Omental fat pad (tissue), 4 donors: ENCODE results near the gene CD37. TPM values are rescaled to one million over a fixed set of nuclear protein-coding genes. Genes with fewer than 3 reads are reported as not detected.

Experiments used
- ATAC-seq: fragments of 150-250 bp; one replicate; pipeline ENCODE4 v1.9.1; 2016; ENCODE audit warnings: mild to moderate bottlenecking, moderate library complexity; ENCODE audit not compliant: low FRiP score
- DNase-seq: peaks from one replicate; pipeline ENCODE4 v3.0.0-alpha.2; 2019; ENCODE audit warnings: low spot score
- total RNA-seq, 4 donors: library from RNA; depleted of rRNA; stranded (reverse); fragments of >200 nt; gene quantifications; one replicate each; pipeline ENCODE4 v1.1.0, GENCODE V29; 2016
- TF ChIP-seq, protein P1 (sequence below), 3 donors: fragments of 450-650 bp; IDR thresholded peaks; one replicate each; pipeline ENCODE4 v1.5.1; 2016 to 2017; ENCODE audit warnings: antibody characterized with exemption in 3 of 3, mild to moderate bottlenecking in 3 of 3, moderate library complexity in 2 of 3

The CD37 gene
- total RNA-seq, 4 donors from 2014 or later, result 10.3 to 43.8 (median 21.5) TPM

DNA sequence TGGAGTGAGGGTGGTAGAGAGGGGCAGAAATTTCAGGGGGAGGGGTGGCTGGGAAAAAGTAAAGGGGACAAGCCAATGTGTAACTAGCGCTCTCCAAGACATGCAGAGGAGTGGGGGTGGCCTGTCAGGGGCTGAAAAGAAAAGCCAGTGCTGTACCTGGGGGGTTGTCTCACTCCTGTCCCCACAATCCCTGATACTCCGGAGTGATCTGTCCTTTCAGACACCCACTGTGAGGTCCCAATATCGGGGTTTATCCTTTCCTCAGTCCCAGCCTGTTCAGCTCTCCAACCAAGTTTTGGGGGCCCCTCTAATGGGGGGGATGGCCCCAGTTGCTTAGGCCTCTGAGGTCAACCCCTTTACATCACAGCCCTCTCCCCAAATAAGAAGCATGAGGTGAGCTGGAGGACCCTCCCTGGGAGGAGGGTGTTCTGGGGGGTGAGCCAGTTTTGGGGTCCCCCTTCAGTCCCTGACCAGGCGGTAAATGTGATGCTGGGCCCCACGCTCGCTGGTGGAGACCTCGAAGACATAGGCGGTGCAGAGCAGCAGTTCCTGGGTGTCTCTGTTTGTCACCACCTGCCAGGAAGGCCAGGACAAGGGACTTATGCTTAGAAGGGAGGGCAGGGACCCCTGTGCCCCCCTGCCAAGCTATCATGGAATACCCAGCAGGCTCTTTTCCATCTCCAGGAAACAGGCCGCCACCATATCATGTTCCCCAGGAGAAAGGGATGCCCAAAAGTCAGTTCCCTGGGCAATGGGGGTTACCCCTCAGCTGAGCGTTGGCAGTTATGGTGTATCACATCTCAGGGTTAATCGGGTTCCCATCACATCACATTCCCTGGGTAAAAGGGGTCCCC lies 5.9 kb downstream of the CD37 start:
- ATAC-seq (no peak), DNase-seq (no peak)
- TF ChIP-seq, protein P1, sequence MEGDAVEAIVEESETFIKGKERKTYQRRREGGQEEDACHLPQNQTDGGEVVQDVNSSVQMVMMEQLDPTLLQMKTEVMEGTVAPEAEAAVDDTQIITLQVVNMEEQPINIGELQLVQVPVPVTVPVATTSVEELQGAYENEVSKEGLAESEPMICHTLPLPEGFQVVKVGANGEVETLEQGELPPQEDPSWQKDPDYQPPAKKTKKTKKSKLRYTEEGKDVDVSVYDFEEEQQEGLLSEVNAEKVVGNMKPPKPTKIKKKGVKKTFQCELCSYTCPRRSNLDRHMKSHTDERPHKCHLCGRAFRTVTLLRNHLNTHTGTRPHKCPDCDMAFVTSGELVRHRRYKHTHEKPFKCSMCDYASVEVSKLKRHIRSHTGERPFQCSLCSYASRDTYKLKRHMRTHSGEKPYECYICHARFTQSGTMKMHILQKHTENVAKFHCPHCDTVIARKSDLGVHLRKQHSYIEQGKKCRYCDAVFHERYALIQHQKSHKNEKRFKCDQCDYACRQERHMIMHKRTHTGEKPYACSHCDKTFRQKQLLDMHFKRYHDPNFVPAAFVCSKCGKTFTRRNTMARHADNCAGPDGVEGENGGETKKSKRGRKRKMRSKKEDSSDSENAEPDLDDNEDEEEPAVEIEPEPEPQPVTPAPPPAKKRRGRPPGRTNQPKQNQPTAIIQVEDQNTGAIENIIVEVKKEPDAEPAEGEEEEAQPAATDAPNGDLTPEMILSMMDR (IDR thresholded peaks at IDR 0.05), result no peak

DNA sequence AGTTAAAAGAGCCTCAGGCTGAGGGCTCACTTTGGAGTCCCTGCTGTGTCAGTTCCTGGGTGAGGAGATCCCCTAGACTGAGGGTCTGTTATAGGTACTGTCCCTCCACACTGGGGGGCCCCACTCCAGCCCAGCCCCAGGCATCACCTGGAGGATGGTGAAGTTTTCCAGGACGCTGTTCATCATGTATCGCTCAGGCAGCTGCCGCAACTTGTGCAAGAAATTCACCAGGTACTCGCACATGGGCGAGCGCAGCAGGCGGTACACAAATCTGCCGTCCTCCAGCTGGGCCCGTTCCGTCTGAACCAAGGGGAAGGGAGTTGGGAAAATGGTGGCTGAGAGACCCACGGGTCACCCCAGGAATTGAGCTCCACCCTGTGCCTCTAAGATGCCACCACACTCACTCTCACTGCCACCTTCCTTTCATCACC lies 7.1 kb downstream of the CD37 start:
- no peak for DNase-seq
- TF ChIP-seq, protein P1 (IDR thresholded peaks at IDR 0.05), result no peak
- ATAC-seq, result no peak

DNA sequence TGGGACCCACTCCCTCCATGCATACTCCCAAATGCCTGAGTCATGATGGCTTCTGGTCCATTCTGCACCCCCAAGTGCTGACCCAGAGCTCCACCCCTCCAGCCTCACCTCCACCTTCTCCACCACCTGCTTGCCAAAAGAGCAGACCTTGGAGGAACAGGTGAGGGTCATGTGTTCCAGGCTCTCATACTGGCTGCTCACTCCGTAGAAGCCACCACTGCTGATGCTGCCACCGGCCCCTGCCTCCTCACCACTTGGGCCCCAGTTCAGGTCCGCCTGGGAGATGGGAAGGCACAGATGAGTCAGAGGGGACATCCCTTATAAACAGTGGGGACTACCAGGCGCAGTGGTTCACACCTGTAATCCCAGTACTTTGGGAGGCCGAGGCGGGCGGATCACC lies 7.9 kb downstream of the CD37 start:
- ATAC-seq (no peak), DNase-seq (no peak)
- TF ChIP-seq, protein P1 (IDR thresholded peaks at IDR 0.05), result no peak

DNA sequence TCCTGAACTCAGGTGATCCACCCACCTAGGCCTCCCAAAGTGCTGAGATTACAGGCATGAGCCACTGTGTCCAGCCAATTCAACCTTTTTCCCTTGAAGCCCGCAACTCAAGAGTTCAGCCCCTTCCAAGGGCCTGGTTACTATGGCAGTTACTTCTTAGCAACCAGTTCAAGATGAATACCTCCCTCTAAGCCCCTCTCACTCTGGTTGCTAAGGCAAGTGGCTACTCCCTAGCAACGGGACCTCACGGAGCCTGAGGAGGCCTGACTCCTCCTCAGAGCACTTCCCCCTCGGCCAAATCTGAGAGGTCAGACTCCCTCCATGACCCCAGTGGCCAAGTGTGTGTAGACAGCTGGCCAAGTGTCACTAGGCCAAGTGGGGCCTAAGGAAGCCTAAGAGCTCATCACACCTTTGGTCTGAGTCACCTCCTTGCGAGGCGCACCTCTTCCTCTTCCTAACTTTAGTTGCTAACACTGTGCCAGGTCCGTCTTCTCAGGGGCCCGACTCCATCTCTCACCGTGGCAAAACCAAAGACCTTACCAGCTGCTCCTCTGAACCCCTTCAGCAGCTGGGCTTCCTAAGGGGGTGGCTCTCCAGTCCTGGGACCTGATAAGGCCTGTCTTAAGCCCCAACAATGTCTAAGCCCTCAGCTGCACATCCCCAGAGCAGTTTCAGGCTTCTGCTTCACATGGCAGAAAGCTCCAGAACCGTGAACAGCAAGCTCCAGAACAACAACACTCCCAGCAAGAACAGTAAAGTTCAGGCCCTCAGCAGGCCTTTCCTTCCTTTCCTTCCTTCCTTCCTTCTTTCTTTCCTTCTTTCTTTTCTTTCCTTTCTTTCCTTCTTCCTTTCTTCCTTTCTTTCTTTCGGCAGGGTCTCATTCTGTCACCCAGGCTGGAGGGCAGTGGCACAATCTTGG lies 9.6 kb downstream of the CD37 start:
- TF ChIP-seq, protein P1 (IDR thresholded peaks at IDR 0.05), result no peak
- ATAC-seq, result no peak
- no peak for DNase-seq

DNA sequence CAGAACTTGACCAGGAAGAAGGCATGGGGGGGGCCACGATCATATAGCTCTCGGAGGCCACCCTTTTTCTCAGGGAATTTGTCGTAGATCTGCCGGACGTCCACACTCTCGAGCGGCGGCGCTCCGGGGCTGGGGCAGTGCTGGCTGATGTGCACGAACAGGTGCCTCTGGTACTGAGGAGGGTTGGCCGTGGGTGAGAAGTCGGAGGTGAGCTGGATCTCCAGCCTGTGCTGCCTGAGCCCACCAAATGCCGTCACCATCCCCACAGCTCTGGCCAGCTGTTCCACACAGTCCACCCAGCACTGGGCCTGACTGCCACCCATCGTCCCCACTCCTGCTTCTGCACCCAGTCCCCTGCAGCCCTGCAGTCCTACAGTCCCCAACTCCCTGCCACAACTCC lies 12.0 kb downstream of the CD37 start:
- TF ChIP-seq, protein P1 (IDR thresholded peaks at IDR 0.05), result no peak
- ATAC-seq (no peak), DNase-seq (no peak)

DNA sequence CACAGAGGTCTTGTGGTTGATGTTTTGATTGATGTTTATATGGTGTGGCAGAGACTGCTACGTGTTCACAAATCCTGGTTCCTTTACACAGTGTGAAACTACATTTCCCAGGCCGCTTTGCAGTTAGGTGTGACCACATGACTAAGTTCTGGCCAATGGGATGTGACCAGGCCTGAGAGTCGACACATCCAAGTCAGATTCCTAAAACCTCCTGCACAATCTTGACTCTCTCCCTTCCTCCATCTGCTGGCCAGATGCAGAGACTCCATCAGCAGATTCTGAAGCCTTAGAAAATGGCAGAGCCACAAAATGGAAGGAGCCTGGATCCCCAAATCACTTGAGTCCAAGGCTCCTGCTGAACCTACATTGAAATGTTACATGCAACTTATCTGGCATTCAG lies 12.6 kb downstream of the CD37 start:
- DNase-seq (no peak), ATAC-seq (peak; percentile 29)
- TF ChIP-seq, protein P1 (IDR thresholded peaks at IDR 0.05), result no peak
